K562 (cell line): ENCODE results near the gene TTN. TPM values are rescaled to one million over a fixed set of nuclear protein-coding genes. Genes with fewer than 3 reads are reported as not detected.

Experiments used
- HDAC8 ChIP-seq: fragments of 450-650 bp; IDR thresholded peaks from 2 replicates; pipeline ENCODE4 v1.6.1; 2016; ENCODE audit warnings: mild to moderate bottlenecking, missing genetic modification characterization, moderate library complexity, missing compliant biosample characterization
- KAT2B ChIP-seq: IDR thresholded peaks from one replicate; pipeline ENCODE4 v1.6.1; 2012; ENCODE audit warnings: low read depth, mild to moderate bottlenecking, control low read depth, inconsistent platforms, low read length, moderate library complexity
- ZNF41 ChIP-seq: fragments of 250-450 bp; sonication (Bioruptor Pico); conservative IDR thresholded peaks from 2 replicates; pipeline ENCODE4 v1.4.0; 2020; ENCODE audit warnings: mild to moderate bottlenecking
- polyA plus RNA-seq, 8 experiments: library from polyadenylated mRNA; depleted of rRNA in 4 of 8; stranded (reverse) in 5 of 8; unstranded in 3 of 8; fragments of >200 nt; fragmentation: Nextera tagmentation in 2 of 8; fragmentation: Illumina TruSeq in 1 of 8; extraction: Ambion mirVana in 2 of 8; extraction: Trizol in 1 of 8; gene quantifications; 2 replicates each; pipeline versions ENCODE4 v1.2.1 to v1.2.3, GENCODE V29; 2011 to 2014; ENCODE audit warnings: inconsistent platforms in 1 of 8, missing spikeins in 1 of 8
- total RNA-seq, 7 experiments: library from RNA; depleted of rRNA in 6 of 7; stranded (reverse); fragments of >200 nt in 6 of 7; fragmentation: Illumina TruSeq in 2 of 7; extraction: Trizol in 2 of 7; gene quantifications; 2 replicates each; pipeline versions ENCODE4 v1.2.1 to v1.2.3, GENCODE V29; 2011 to 2021; ENCODE audit warnings: low replicate concordance in 1 of 7
- TF ChIP-seq, protein P1 (sequence below), 2 experiments: fragments of 450-650 bp; IDR thresholded peaks; 2 replicates each; pipeline ENCODE4 v1.6.1; 2016; ENCODE audit warnings: mild to moderate bottlenecking in 2 of 2, borderline replicate concordance in 1 of 2, low read depth in 1 of 2, moderate library complexity in 1 of 2
- TF ChIP-seq, protein P2 (sequence below): sonication (generic); formaldehyde crosslinking; IDR thresholded peaks from 2 replicates; pipeline ENCODE4 v1.8.0; 2023; ENCODE audit warnings: mild to moderate bottlenecking, missing genetic modification reagents
- TF ChIP-seq, protein P3 (sequence below), 3 experiments: fragments of 200-800 bp in 1 of 3; fragments of 250-450 bp in 1 of 3; fragments of 450-650 bp in 1 of 3; sonication (Bioruptor Pico) in 1 of 3; sonication (Bioruptor generic) in 1 of 3; formaldehyde crosslinking in 1 of 3; IDR thresholded peaks; 2 replicates each; pipeline versions ENCODE4 v1.6.1 to v1.8.0; 2016 to 2022; ENCODE audit warnings: mild to moderate bottlenecking in 2 of 3, missing genetic modification characterization in 2 of 3, missing compliant biosample characterization in 1 of 3, moderate library complexity in 1 of 3

The TTN gene
- total and polyA plus RNA-seq, 9 of the 15 experiments (the other 6 are each of a cell fraction or from before 2014, with no cell fraction given): under 0.01 to 0.20 (median 0.04) TPM; not detected in 1

DNA sequence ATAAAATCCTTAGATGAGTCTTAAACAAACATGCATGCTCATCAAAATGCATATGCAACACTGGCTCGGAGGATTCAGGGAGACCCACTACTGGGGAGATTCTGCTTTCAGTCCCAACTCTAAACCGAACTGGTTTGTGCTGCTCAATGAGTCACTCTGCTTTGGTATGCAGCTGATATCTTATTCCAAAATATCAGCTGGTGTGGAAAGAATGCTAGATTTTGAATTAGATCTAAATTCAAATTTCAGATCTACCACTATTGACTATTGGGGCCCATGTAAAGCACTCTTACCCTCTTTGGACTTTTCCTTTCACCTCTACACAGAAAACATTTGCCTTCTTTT is 39.2 kb upstream of the TTN start (continued):
- TF ChIP-seq, protein P1, sequence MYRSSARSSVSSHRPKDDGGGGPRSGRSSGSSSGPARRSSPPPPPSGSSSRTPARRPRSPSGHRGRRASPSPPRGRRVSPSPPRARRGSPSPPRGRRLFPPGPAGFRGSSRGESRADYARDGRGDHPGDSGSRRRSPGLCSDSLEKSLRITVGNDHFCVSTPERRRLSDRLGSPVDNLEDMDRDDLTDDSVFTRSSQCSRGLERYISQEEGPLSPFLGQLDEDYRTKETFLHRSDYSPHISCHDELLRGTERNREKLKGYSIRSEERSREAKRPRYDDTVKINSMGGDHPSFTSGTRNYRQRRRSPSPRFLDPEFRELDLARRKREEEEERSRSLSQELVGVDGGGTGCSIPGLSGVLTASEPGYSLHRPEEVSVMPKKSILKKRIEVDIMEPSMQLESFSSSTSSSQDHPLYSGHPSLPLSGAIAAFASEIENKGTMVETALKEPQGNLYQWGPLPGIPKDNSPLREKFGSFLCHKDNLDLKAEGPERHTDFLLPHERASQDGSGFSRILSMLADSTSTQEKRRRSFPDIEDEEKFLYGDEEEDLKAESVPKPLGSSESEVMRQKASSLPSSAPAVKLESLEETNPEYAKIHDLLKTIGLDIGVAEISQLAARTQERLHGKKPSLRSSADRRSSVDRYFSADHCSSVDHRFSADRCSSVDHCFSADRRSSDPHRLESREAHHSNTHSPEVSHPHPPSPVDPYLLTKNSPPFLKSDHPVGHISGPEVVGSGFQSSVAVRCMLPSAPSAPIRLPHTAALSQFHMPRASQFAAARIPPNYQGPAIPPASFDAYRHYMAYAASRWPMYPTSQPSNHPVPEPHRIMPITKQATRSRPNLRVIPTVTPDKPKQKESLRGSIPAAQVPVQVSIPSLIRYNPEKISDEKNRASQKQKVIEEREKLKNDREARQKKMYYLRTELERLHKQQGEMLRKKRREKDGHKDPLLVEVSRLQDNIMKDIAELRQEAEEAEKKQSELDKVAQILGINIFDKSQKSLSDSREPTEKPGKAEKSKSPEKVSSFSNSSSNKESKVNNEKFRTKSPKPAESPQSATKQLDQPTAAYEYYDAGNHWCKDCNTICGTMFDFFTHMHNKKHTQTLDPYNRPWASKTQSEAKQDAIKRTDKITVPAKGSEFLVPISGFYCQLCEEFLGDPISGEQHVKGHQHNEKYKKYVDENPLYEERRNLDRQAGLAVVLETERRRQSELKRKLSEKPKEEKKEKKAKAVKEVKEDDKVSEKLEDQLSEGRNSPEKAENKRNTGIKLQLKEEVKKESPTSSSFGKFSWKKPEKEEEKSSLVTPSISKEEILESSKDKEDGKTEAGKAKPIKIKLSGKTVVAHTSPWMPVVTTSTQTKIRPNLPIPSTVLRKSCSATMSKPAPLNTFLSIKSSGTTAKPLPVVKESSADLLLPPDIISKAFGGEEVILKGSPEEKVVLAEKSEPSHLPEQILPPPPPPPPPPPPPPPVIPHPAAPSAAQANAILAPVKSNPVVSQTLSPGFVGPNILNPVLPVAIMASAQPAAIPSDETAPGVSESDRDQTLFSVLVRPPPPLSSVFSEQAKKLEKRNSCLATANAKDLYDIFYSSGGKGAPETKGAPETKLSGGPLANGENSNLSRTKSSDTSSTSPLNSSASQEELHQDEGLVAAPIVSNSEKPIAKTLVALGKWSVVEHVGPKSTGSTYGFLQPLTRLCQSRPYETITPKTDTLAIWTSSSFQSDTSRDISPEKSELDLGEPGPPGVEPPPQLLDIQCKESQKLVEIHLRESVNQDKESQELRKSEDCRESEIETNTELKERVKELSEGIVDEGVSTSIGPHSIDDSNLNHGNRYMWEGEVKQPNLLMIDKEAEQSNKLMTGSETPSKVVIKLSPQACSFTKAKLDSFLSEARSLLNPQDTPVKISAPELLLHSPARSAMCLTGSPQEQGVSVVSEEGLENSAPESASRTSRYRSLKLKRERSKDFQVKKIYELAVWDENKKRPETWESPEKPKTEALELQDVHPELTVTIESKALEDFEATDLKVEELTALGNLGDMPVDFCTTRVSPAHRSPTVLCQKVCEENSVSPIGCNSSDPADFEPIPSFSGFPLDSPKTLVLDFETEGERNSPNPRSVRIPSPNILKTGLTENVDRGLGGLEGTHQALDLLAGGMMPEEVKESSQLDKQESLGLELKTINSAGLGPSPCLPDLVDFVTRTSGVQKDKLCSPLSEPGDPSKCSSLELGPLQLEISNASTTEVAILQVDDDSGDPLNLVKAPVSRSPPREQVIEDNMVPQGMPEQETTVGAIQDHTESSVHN (IDR thresholded peaks at IDR 0.05; ENCODE audit: borderline replicate concordance in 1 of 2, low read depth in 1 of 2): no peak
- TF ChIP-seq, protein P2, sequence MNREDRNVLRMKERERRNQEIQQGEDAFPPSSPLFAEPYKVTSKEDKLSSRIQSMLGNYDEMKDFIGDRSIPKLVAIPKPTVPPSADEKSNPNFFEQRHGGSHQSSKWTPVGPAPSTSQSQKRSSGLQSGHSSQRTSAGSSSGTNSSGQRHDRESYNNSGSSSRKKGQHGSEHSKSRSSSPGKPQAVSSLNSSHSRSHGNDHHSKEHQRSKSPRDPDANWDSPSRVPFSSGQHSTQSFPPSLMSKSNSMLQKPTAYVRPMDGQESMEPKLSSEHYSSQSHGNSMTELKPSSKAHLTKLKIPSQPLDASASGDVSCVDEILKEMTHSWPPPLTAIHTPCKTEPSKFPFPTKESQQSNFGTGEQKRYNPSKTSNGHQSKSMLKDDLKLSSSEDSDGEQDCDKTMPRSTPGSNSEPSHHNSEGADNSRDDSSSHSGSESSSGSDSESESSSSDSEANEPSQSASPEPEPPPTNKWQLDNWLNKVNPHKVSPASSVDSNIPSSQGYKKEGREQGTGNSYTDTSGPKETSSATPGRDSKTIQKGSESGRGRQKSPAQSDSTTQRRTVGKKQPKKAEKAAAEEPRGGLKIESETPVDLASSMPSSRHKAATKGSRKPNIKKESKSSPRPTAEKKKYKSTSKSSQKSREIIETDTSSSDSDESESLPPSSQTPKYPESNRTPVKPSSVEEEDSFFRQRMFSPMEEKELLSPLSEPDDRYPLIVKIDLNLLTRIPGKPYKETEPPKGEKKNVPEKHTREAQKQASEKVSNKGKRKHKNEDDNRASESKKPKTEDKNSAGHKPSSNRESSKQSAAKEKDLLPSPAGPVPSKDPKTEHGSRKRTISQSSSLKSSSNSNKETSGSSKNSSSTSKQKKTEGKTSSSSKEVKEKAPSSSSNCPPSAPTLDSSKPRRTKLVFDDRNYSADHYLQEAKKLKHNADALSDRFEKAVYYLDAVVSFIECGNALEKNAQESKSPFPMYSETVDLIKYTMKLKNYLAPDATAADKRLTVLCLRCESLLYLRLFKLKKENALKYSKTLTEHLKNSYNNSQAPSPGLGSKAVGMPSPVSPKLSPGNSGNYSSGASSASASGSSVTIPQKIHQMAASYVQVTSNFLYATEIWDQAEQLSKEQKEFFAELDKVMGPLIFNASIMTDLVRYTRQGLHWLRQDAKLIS: no peak
- TF ChIP-seq ZNF41 (CRISPR knock-in tag) (no peak), HDAC8 (no peak), KAT2B (no peak)
- TF ChIP-seq, protein P3, sequence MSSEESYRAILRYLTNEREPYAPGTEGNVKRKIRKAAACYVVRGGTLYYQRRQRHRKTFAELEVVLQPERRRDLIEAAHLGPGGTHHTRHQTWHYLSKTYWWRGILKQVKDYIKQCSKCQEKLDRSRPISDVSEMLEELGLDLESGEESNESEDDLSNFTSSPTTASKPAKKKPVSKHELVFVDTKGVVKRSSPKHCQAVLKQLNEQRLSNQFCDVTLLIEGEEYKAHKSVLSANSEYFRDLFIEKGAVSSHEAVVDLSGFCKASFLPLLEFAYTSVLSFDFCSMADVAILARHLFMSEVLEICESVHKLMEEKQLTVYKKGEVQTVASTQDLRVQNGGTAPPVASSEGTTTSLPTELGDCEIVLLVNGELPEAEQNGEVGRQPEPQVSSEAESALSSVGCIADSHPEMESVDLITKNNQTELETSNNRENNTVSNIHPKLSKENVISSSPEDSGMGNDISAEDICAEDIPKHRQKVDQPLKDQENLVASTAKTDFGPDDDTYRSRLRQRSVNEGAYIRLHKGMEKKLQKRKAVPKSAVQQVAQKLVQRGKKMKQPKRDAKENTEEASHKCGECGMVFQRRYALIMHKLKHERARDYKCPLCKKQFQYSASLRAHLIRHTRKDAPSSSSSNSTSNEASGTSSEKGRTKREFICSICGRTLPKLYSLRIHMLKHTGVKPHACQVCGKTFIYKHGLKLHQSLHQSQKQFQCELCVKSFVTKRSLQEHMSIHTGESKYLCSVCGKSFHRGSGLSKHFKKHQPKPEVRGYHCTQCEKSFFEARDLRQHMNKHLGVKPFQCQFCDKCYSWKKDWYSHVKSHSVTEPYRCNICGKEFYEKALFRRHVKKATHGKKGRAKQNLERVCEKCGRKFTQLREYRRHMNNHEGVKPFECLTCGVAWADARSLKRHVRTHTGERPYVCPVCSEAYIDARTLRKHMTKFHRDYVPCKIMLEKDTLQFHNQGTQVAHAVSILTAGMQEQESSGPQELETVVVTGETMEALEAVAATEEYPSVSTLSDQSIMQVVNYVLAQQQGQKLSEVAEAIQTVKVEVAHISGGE (CRISPR knock-in tag; IDR thresholded peaks at IDR 0.05): no peak
